Body of pancreas (tissue), 4 donors: ENCODE measurements around the gene KCNJ10. TPM values are rescaled to one million over a fixed set of nuclear protein-coding genes. Genes with fewer than 3 reads are reported as not detected.

Experiments used
- ATAC-seq: fragments of 150-250 bp; one replicate; pipeline ENCODE4 v1.9.1; 2016
- DNase-seq, 4 donors: peaks; one replicate each; pipeline ENCODE4 v3.0.0-alpha.2; 2019
- H3K27ac ChIP-seq, 4 donors: fragments of 200-600 bp; sonication (generic); 1 replicate in 3 of 4; 2 replicates in 1 of 4; pipeline versions ENCODE4 v1.5.1 to v1.6.1; 2016 to 2019; ENCODE audit warnings: mild to moderate bottlenecking in 1 of 4, mixed read lengths in 1 of 4, moderate library complexity in 1 of 4
- H3K27me3 ChIP-seq, 2 donors: fragments of 200-600 bp; sonication (generic); one replicate each; pipeline ENCODE4 v1.6.0; 2016; ENCODE audit warnings: mild to moderate bottlenecking in 1 of 2
- H3K36me3 ChIP-seq, 2 donors: fragments of 200-600 bp; sonication (generic); replicated peaks in 1 of 2; 2 replicates each; pipeline ENCODE4 v1.5.1; 2016; ENCODE audit warnings: low read depth in 2 of 2; ENCODE audit not compliant: insufficient read depth in 1 of 2
- H3K4me1 ChIP-seq: fragments of 200-600 bp; sonication (generic); one replicate; pipeline ENCODE4 v1.6.0; 2016
- H3K4me3 ChIP-seq, 2 donors: fragments of 200-600 bp; sonication (generic); 1 replicate in 1 of 2; 2 replicates in 1 of 2; pipeline ENCODE4 v1.5.1; 2016 to 2019
- H3K9me3 ChIP-seq, 3 donors: fragments of 200-600 bp; sonication (generic); 1 replicate in 2 of 3; 2 replicates in 1 of 3; pipeline ENCODE4 v1.5.1; 2016
- POLR2A ChIP-seq, 3 donors: fragments of 450-650 bp; IDR thresholded peaks; one replicate each; pipeline ENCODE4 v1.6.1; 2016; ENCODE audit warnings: antibody characterized with exemption in 3 of 3, mild to moderate bottlenecking in 2 of 3
- WGBS, 2 donors: methylation state at CpG; one replicate each; pipeline ENCODE4 v1.1.5; 2017; 5-methylcytosine and 5-hydroxymethylcytosine counted together
- intact Hi-C: fragments of 100-400 bp; cut with DNase I; formaldehyde crosslinking; loops from one replicate; pipeline ENCODE4 v1.15.1; 2023
- total RNA-seq, 2 donors: library from RNA; depleted of rRNA; stranded (reverse); fragments of >200 nt; gene quantifications; one replicate each; pipeline ENCODE4 v1.1.0, GENCODE V29; 2016
- TF ChIP-seq, protein P1 (sequence below), 7 experiments: fragments of 450-650 bp in 4 of 7; fragments of 200-600 bp in 3 of 7; sonication (generic) in 3 of 7; IDR thresholded peaks; one replicate each; pipeline ENCODE4 v1.5.1; 2016 to 2019; ENCODE audit warnings: antibody characterized with exemption in 7 of 7

KCNJ10 gene
- total RNA-seq, 2 donors from 2014 or later, result not detected

DNA sequence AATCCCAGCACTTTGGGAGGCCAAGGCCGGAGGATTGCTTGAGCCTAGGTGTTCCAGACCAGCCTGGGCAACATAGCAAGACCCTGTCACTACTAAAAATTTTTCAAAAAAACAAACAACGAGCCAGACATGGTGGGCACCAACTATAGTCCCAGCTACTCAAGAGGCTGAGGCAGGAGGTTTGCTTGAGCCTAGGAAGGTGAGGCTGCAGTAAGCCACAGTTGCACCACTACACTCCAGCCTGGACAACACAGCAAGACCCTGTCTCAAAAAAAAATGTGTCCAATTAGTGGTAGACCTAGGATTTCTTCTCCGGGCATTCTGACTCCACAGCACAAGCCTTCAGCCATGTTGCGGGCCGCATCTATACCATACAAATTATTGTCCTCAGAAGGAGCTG lies 35.2 kb upstream of the KCNJ10 start:
- no peaks in the 10 kb centered on the region for H3K9me3 ChIP-seq
- DNase-seq (no peak), ATAC-seq (no peak)
- H3K36me3 ChIP-seq, result no peaks in the 10 kb centered on the region
- no peak for TF ChIP-seq POLR2A (IDR thresholded peaks at IDR 0.05)
- TF ChIP-seq, protein P1, sequence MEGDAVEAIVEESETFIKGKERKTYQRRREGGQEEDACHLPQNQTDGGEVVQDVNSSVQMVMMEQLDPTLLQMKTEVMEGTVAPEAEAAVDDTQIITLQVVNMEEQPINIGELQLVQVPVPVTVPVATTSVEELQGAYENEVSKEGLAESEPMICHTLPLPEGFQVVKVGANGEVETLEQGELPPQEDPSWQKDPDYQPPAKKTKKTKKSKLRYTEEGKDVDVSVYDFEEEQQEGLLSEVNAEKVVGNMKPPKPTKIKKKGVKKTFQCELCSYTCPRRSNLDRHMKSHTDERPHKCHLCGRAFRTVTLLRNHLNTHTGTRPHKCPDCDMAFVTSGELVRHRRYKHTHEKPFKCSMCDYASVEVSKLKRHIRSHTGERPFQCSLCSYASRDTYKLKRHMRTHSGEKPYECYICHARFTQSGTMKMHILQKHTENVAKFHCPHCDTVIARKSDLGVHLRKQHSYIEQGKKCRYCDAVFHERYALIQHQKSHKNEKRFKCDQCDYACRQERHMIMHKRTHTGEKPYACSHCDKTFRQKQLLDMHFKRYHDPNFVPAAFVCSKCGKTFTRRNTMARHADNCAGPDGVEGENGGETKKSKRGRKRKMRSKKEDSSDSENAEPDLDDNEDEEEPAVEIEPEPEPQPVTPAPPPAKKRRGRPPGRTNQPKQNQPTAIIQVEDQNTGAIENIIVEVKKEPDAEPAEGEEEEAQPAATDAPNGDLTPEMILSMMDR (IDR thresholded peaks at IDR 0.05), result no peak
- H3K27me3 ChIP-seq, result no peaks in the 10 kb centered on the region
- peaks cover 12% of the 10 kb centered on the region for H3K4me1 ChIP-seq
- WGBS, 2 donors, result 82 to 87% methylated on average over 5 of the region's 5 CpGs
- no peak overlapping the region for H3K4me3 ChIP-seq
- intact Hi-C loops, result loop anchor here (10.0 kb wide), 1 partner anchor 270 kb away; no protein-coding TSS in a partner anchor
- no peak overlapping the region for H3K27ac ChIP-seq

DNA sequence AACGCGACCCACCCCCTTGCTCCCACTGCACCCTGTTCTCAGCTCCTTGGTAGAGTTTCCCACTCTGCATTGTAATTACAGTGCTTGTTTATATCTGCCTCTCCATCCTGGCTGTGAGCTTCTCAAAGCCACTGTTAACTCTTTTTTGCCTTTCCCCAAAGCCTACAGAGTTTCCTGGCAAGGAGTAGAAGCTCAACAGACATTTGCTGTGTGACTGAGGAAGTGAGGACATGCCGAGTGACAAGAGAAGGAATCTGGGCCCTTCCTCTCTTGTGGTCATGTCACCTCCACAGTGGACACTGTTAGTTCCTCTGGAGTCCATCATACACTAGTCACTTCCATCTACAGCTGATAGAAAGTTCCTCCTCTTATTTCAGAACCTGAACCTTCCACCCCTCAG lies 34.5 kb upstream of the KCNJ10 start:
- Histone ChIP-seq H3K36me3 (no peaks in the 10 kb centered on the region), H3K4me1 (peaks cover 15% of the 10 kb centered on the region), H3K9me3 (no peaks in the 10 kb centered on the region), H3K27me3 (no peaks in the 10 kb centered on the region), H3K4me3 (no peak overlapping the region), H3K27ac (no peak overlapping the region)
- TF ChIP-seq, protein P1 (IDR thresholded peaks at IDR 0.05), result no peak
- TF ChIP-seq POLR2A (IDR thresholded peaks at IDR 0.05), result no peak
- WGBS, 2 donors, result 47 to 75% methylated on average over 3 of the region's 3 CpGs
- ATAC-seq, result no peak
- DNase-seq, result no peak
- intact Hi-C loops, result loop anchor here (5.0 to 10.0 kb wide), 2 partner anchors 188 to 270 kb away; no protein-coding TSS in a partner anchor

DNA sequence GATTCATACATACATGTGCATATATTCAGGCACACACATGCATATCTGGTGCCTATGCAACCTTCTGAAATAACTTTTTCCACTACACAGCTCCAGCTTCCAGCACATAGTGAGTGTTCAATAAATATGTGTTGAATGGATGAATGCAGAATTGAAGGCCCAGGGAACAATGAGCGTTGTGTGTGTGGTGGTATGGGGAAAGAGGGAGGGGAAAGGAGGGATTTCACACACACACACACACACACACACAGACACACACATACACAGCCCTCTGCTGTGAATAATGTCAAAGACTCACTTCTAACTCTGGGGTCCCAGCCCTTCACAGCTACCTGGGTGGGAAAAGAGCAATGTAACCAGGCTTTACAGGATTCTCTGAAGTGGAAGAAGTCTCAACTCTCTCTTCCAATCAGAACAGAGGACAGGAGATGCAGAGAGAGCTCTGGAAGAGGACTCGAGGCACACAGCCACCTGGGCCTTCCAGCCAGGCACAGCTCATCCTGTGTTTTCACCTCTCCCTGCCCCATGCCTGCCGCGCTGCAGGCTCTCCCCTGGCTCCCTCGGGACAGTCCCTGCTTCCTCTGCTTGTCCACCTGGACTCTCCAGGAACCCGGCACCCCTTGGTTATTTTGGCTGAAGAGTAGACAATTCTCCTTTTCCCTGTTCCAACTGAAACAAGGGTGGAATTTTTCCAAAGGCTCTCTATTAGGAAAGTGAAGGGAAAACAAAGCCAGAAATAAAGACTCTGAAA lies 33.9 kb upstream of the KCNJ10 start:
- no peaks in the 10 kb centered on the region for H3K36me3 ChIP-seq
- no peaks in the 10 kb centered on the region for H3K27me3 ChIP-seq
- 69 to 71% methylated on average over 6 of the region's 6 CpGs for WGBS, 2 donors
- no peak for DNase-seq
- no peaks in the 10 kb centered on the region for H3K9me3 ChIP-seq
- H3K4me3 ChIP-seq, result no peak overlapping the region
- TF ChIP-seq, protein P1 (IDR thresholded peaks at IDR 0.05), result no peak
- no peak for TF ChIP-seq POLR2A (IDR thresholded peaks at IDR 0.05)
- intact Hi-C loops, result loop anchor here (5.0 to 10.0 kb wide), 2 partner anchors 188 to 271 kb away; no protein-coding TSS in a partner anchor
- no peak overlapping the region for H3K27ac ChIP-seq
- no peak for ATAC-seq
- H3K4me1 ChIP-seq, result peaks cover 19% of the 10 kb centered on the region

DNA sequence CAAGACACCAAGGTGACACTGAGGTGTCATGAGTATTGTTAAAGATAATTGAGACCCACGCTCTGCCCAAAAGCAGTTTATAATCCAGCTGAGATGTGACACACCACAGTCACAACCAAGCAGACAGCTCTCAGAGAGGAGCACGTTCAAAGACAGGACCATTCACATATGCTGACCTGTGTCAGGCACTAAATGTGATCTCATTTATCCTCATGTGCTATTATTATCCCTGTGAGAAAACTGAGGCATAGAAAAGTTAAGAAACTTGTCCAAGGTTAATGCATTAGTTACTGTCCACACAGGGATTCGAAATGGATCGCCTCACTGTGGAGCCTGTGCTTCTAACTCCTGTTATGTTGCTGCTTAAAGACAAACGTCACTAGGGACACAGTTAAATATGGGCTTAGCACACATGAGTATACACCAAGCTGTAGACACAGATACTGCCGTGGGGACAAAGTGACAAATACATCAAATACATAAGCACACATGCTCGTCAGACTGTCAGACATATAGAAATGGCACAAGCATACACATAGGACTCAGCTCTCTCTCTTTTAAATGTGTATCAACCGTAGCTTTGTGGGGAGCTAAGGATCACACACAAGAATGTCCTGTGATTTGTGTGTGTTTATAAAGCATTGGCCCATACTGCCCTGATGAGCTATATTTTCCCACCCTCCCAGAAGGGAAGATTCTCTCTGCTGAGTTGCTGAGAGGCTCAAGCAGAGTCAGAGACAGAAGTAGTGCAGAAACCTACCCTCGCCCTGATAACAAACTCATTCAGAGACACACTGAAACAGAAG lies 32.0 kb upstream of the KCNJ10 start:
- 67 to 68% methylated on average over 9 of the region's 9 CpGs for WGBS, 2 donors
- intact Hi-C loops, result loop anchor here (5.0 to 10.0 kb wide), 2 partner anchors 190 to 273 kb away; no protein-coding TSS in a partner anchor
- no peak overlapping the region for H3K4me3 ChIP-seq
- peaks cover 30% of the 10 kb centered on the region for H3K4me1 ChIP-seq
- TF ChIP-seq POLR2A (IDR thresholded peaks at IDR 0.05), result no peak
- TF ChIP-seq, protein P1 (IDR thresholded peaks at IDR 0.05), result no peak
- DNase-seq (no peak), ATAC-seq (no peak)
- H3K27me3 ChIP-seq, result no peaks in the 10 kb centered on the region
- H3K9me3 ChIP-seq, result no peaks in the 10 kb centered on the region
- H3K27ac ChIP-seq, result peak overlapping the region in 3 of 4 donors; percentile 46 to 67 (median 55)
- H3K36me3 ChIP-seq, result no peaks in the 10 kb centered on the region
